GM21515 (cell line): ENCODE measurements around the gene ATG7.

Source experiments
- ATAC-seq: cut with Tn5 transposase; IDR thresholded peaks from one replicate; pipeline ENCODE4 v1.9.1; 2021; ENCODE audit not compliant: unreplicated experiment

ATG7 gene

DNA sequence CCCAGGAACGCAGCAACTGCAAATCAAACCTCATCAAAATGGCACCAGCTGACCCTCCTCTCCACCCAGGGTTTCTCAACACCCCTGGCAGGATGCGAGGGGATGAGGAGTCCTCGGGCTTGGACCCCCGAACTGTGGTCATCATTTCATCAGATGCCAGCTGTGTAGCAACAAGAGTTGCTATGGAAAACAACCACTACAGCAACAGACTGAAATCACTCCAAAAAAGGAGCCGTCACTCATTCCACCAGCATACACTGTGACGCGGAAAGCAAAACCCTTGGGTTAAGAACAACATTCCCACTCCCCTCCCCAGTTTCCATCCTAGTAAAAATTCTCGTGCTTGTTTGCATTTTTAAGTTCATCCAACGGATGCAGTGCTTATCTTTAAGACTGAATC is 331.4 kb downstream of the ATG7 start:
- ATAC-seq, result no peak

GRCh38 chr3:11604139-11604892 is 332.1 kb downstream of the ATG7 start:
- no peak for ATAC-seq

GRCh38 chr3:11605398-11605797 is 333.2 kb downstream of the ATG7 start:
- no peak for ATAC-seq

DNA sequence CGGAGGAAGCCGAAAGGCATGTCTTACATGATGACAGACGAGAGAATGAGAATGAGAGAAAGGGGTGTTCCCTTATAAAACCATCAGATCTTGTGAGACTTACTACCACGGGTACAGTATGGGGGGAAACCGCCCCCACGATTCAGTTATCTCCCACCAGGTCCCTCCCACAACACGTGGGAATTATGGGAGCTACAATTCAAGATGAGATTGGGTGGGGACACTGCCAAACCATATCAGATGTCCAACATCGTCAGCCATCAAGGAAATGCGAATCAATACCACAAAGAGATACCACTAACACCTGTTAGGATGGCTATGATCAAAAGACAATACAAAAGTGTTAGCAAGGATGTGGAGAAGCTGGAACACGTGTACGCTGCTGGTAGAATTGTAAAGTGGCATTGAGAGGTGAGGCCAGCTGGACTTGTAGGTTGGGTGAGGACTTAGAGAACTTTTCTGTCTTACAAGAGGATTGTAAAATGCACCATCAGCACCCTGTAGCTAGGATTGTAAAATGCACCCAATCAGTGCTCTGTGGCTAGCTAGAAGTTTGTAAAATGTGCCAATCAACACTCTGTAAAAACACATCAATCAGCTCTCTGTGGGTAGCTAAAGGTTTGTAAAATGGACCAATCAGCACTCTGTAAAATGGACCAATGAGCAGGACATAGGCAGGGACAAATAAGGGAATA is 334.0 kb downstream of the ATG7 start:
- no peak for ATAC-seq

DNA sequence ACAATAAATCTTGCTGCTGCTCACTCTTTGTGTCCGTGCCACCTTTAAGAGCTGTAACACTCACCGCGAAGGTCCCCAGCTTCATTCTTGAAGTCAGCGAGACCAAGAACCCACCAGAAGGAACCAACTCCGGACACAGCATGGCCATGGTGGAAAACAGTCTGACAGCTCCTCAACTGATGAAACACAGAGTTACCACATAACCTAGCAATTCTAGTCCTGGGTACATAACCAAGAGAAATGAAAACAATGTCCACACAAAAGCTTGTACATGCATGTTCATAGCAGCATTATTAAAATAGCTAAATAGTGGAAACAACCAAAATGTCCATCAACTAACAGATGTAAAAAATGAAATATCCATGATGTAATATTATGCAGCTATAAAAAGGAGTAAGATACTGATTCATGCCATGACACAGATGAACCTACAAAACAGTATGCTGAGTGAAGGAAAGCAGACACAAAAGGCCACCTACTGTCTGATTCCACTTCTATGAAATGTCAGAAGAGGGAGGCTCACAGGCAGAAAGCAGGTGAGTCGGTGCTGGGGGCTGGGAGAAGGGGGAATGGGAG is 334.8 kb downstream of the ATG7 start:
- ATAC-seq, result no peak
